H1 (cell line): Measurements from ENCODE around the gene PHACTR1. TPM values are rescaled to one million over a fixed set of nuclear protein-coding genes. Genes with fewer than 3 reads are reported as not detected.

Source experiments
- CTCF ChIA-PET: fragments of 300-600 bp; sonication (Branson Sonifier 250); formaldehyde crosslinking; loops from one replicate; lab custom pipeline; 2021; ENCODE audit not compliant: partially characterized antibody; lab: Charles Lee
- POLR2A ChIA-PET: fragments of 300-600 bp; sonication (Branson Sonifier 250); formaldehyde crosslinking; loops from one replicate; lab custom pipeline; 2021; ENCODE audit warnings: inconsistent platforms; ENCODE audit not compliant: partially characterized antibody; lab: Charles Lee
- DNase-seq, 2 experiments: peaks; one replicate each; pipeline versions ENCODE4 v3.0.0 to v3.0.0-alpha.2; 2010 to 2022; ENCODE audit warnings: low spot score in 2 of 2, low read depth in 1 of 2, mixed read lengths in 1 of 2
- FAIRE-seq: peaks from 2 replicates; lab custom pipeline; 2011; peaks lifted over from hg19 to GRCh38; lab: Jason Lieb, UNC
- H2AFZ ChIP-seq: 2 replicates; pipeline ENCODE4 v1.8.1; 2012; ENCODE audit warnings: low read length, inconsistent platforms
- H2AK5ac ChIP-seq: 2 replicates; pipeline ENCODE4 v1.6.1; 2013; ENCODE audit warnings: low read depth, low read length
- H2BK120ac ChIP-seq: replicated peaks from 2 replicates; pipeline ENCODE3; 2013; ENCODE audit warnings: low read depth, low read length, inconsistent platforms
- H2BK12ac ChIP-seq: 2 replicates; pipeline ENCODE4 v1.6.1; 2013; ENCODE audit warnings: low read depth, low read length
- H2BK15ac ChIP-seq: 2 replicates; pipeline ENCODE4 v1.6.1; 2013; ENCODE audit warnings: low read length
- H2BK20ac ChIP-seq: 2 replicates; pipeline ENCODE4 v1.6.1; 2013; ENCODE audit warnings: low read length
- H2BK5ac ChIP-seq: 2 replicates; pipeline ENCODE4 v1.6.1; 2013; ENCODE audit warnings: low read depth, low read length
- H3K14ac ChIP-seq: 2 replicates; pipeline ENCODE4 v1.6.1; 2013; ENCODE audit warnings: inconsistent platforms; ENCODE audit not compliant: insufficient read length
- H3K18ac ChIP-seq: 2 replicates; pipeline ENCODE4 v1.6.1; 2013; ENCODE audit warnings: low read length; ENCODE audit errors: extremely low read depth
- H3K23ac ChIP-seq: 2 replicates; pipeline ENCODE4 v1.6.1; 2013; ENCODE audit warnings: inconsistent platforms; ENCODE audit not compliant: insufficient read length
- H3K23me2 ChIP-seq: 2 replicates; pipeline ENCODE4 v1.6.1; 2013; ENCODE audit warnings: low read depth, low read length
- H3K27ac ChIP-seq: 2 replicates; pipeline ENCODE4 v1.6.1; 2011; ENCODE audit warnings: low read depth, low read length, inconsistent platforms
- H3K27me3 ChIP-seq, 4 experiments: replicated peaks in 1 of 4; 1 replicate in 1 of 4; 2 replicates in 3 of 4; pipeline versions ENCODE4 v1.6.1 to v1.8.1; 2011 to 2013; ENCODE audit warnings: low read length in 3 of 4, mild to moderate bottlenecking in 3 of 4, inconsistent platforms in 2 of 4, mixed read lengths in 2 of 4, moderate library complexity in 1 of 4; ENCODE audit not compliant: control insufficient read depth in 3 of 4, insufficient read depth in 3 of 4; ENCODE audit errors: extremely low read depth in 1 of 4
- H3K36me3 ChIP-seq, 4 experiments: 2 replicates each; pipeline versions ENCODE4 v1.6.1 to v1.8.1; 2011 to 2013; ENCODE audit warnings: mild to moderate bottlenecking in 4 of 4, low read length in 3 of 4, moderate library complexity in 2 of 4, control low read depth in 1 of 4, inconsistent platforms in 1 of 4; ENCODE audit not compliant: insufficient read depth in 4 of 4, control insufficient read depth in 2 of 4
- H3K4ac ChIP-seq: replicated peaks from 2 replicates; pipeline ENCODE3; 2013; ENCODE audit warnings: low read length, low read depth, mixed read lengths, inconsistent platforms; ENCODE audit not compliant: insufficient read length
- H3K4me1 ChIP-seq, 4 experiments: replicated peaks in 1 of 4; 1 replicate in 1 of 4; 2 replicates in 3 of 4; pipeline versions ENCODE4 v1.6.1 to v1.8.1; 2011 to 2013; ENCODE audit warnings: low read length in 3 of 4, inconsistent platforms in 2 of 4, mixed read lengths in 1 of 4; ENCODE audit not compliant: insufficient read depth in 4 of 4, control insufficient read depth in 3 of 4
- H3K4me2 ChIP-seq, 2 experiments: 2 replicates each; pipeline versions ENCODE4 v1.6.1 to v1.8.1; 2011 to 2013; ENCODE audit warnings: low read depth in 2 of 2, low read length in 2 of 2, control low read depth in 1 of 2, inconsistent platforms in 1 of 2, mild to moderate bottlenecking in 1 of 2; ENCODE audit not compliant: insufficient read depth in 1 of 2
- H3K4me3 ChIP-seq, 4 experiments: fragments of 200-600, 300-600 bp in 1 of 4; sonication (generic), shearing (Covaris generic), sonication (Bioruptor Twin) in 1 of 4; 2 replicates each; pipeline versions ENCODE4 v1.5.1 to v1.8.1; 2011 to 2016; ENCODE audit warnings: low read length in 4 of 4, low read depth in 3 of 4, control low read depth in 2 of 4, inconsistent platforms in 2 of 4, mild to moderate bottlenecking in 2 of 4, mixed read lengths in 1 of 4, moderate library complexity in 1 of 4; ENCODE audit not compliant: insufficient read depth in 2 of 4; ENCODE audit errors: extremely low read depth in 1 of 4
- H3K56ac ChIP-seq: replicated peaks from 2 replicates; pipeline ENCODE3; 2013; ENCODE audit warnings: low read depth, mild to moderate bottlenecking, mixed read lengths, low read length, inconsistent platforms; ENCODE audit not compliant: insufficient read length
- H3K79me1 ChIP-seq: 2 replicates; pipeline ENCODE4 v1.6.1; 2013; ENCODE audit warnings: low read depth, low read length, control low read depth
- H3K79me2 ChIP-seq, 2 experiments: 2 replicates each; pipeline versions ENCODE4 v1.6.1 to v1.8.1; 2012 to 2013; ENCODE audit warnings: low read length in 2 of 2, mild to moderate bottlenecking in 2 of 2, inconsistent platforms in 1 of 2; ENCODE audit not compliant: insufficient read depth in 2 of 2, control insufficient read depth in 1 of 2
- H3K9ac ChIP-seq, 4 experiments: replicated peaks in 1 of 4; 1 replicate in 1 of 4; 2 replicates in 3 of 4; pipeline versions ENCODE4 v1.6.1 to v1.8.1; 2011 to 2013; ENCODE audit warnings: low read depth in 3 of 4, low read length in 3 of 4, control low read depth in 2 of 4, mild to moderate bottlenecking in 2 of 4, moderate library complexity in 2 of 4, inconsistent platforms in 1 of 4; ENCODE audit errors: extremely low read depth in 1 of 4
- H3K9me3 ChIP-seq, 2 experiments: 2 replicates each; pipeline versions ENCODE4 v1.6.1 to v1.8.1; 2012 to 2013; ENCODE audit warnings: mild to moderate bottlenecking in 2 of 2, moderate library complexity in 2 of 2, control low read depth in 1 of 2, inconsistent platforms in 1 of 2, low read depth in 1 of 2, low read length in 1 of 2, mixed read lengths in 1 of 2; ENCODE audit not compliant: insufficient read depth in 2 of 2
- H4K20me1 ChIP-seq, 2 experiments: replicated peaks in 1 of 2; 2 replicates each; pipeline versions ENCODE3 to v1.8.1; 2011 to 2013; ENCODE audit warnings: inconsistent platforms in 2 of 2, low read length in 2 of 2, mild to moderate bottlenecking in 1 of 2; ENCODE audit not compliant: insufficient read depth in 2 of 2, control insufficient read depth in 1 of 2
- H4K5ac ChIP-seq: 2 replicates; pipeline ENCODE4 v1.6.1; 2013; ENCODE audit warnings: low read length, low read depth, mixed read lengths, inconsistent platforms; ENCODE audit not compliant: insufficient read length
- H4K8ac ChIP-seq: 2 replicates; pipeline ENCODE4 v1.8.0; 2013; ENCODE audit warnings: mild to moderate bottlenecking, moderate library complexity, low read length, inconsistent platforms; ENCODE audit not compliant: insufficient read depth; ENCODE audit errors: extremely low read depth
- H4K91ac ChIP-seq: replicated peaks from 2 replicates; pipeline ENCODE3; 2013; ENCODE audit warnings: low read length, mixed read lengths, inconsistent platforms; ENCODE audit not compliant: insufficient read length
- JUN ChIP-seq: IDR thresholded peaks from 2 replicates; pipeline ENCODE4 v1.6.1; 2011; ENCODE audit warnings: low read depth, mild to moderate bottlenecking, improper control_type of control experiment, low read length
- MAFK ChIP-seq: IDR thresholded peaks from 2 replicates; pipeline ENCODE4 v1.6.1; 2012; ENCODE audit warnings: low read depth, mild to moderate bottlenecking, improper control_type of control experiment, low read length
- NRF1 ChIP-seq: IDR thresholded peaks from 2 replicates; pipeline ENCODE4 v1.6.1; 2011; ENCODE audit warnings: mild to moderate bottlenecking, low read depth, low read length, improper control_type of control experiment
- RFX5 ChIP-seq: IDR thresholded peaks from 2 replicates; pipeline ENCODE4 v1.6.1; 2011; ENCODE audit warnings: low read depth, low read length, improper control_type of control experiment, borderline replicate concordance
- RXRA ChIP-seq: IDR thresholded peaks from 2 replicates; pipeline ENCODE4 v1.6.1; 2011; ENCODE audit warnings: low read depth, mild to moderate bottlenecking, low read length, moderate library complexity; ENCODE audit not compliant: insufficient read depth
- SIRT6 ChIP-seq: IDR thresholded peaks from one replicate; pipeline ENCODE4 v1.7.1; 2012; ENCODE audit warnings: low read length, inconsistent platforms
- SRF ChIP-seq: IDR thresholded peaks from 2 replicates; pipeline ENCODE4 v1.6.1; 2011; ENCODE audit warnings: mild to moderate bottlenecking, low read depth, low read length, moderate library complexity
- WGBS, 2 experiments: shearing (Covaris generic) in 1 of 2; methylation state at CpG; one replicate each; pipeline versions ENCODE4 v1.1.6 to v1.1.7; 2013 to 2015; ENCODE audit warnings: low lambda C conversion rate in 2 of 2, mixed read lengths in 2 of 2, inconsistent platforms in 1 of 2, low coverage in 1 of 2, missing lambda C conversion rate in 1 of 2; ENCODE audit not compliant: insufficient replicate concordance in 2 of 2, insufficient coverage in 1 of 2, insufficient read length in 1 of 2; ENCODE audit errors: extremely low coverage in 1 of 2, missing lambda C conversion rate in 1 of 2; 5-methylcytosine and 5-hydroxymethylcytosine counted together
- polyA plus RNA-seq, 7 experiments: library from polyadenylated mRNA; depleted of rRNA in 3 of 7; stranded (reverse) in 5 of 7; unstranded in 2 of 7; fragments of >200 nt in 5 of 7; fragments of 200-250 nt in 2 of 7; gene quantifications; 1 replicate in 5 of 7; 2 replicates in 1 of 7; 4 replicates in 1 of 7; pipeline versions ENCODE4 v1.2.1 to v1.2.3, GENCODE V29; 2011 to 2013; ENCODE audit warnings: missing spikeins in 2 of 7, mixed read lengths in 2 of 7
- total RNA-seq: library from RNA; stranded (reverse); fragmentation: NEBNext Ultra II Directional; extraction: Animal tissue kit (Norgen Biotek cat#: 25700); gene quantifications from 2 replicates; pipeline ENCODE4 v1.2.1, GENCODE V29; 2021

The PHACTR1 gene
- total and polyA plus RNA-seq, 2 of the 8 experiments (the other 6 are each of a cell fraction or from before 2014, with no cell fraction given), result 3.9 to 17.1 TPM

GRCh38 chr6:13286181-13286580 lies 569.6 kb downstream of the PHACTR1 start:
- no peak for DNase-seq
- CTCF ChIA-PET, result interaction anchor here (1.3 kb wide), 1 partner anchor 91 kb away, joined by 4 read pairs; no protein-coding TSS in a partner anchor
- H3K9ac ChIP-seq, result no peak overlapping the region
- no peak overlapping the region for H3K14ac ChIP-seq
- no peaks in the 10 kb centered on the region for H3K79me2 ChIP-seq
- H3K9me3 ChIP-seq, result peaks cover 14 to 17% of the 10 kb centered on the region in 2 experiments; a peak in 3 of 4 replicates
- POLR2A ChIA-PET, result interaction anchor here (0.9 to 2.0 kb wide), 3 partner anchors 10 to 105 kb away, joined by 3 to 6 read pairs (median 4); no protein-coding TSS in a partner anchor
- no peak overlapping the region for H3K4me3 ChIP-seq
- H3K4me1 ChIP-seq, result peaks cover 0 to 5% (median 4%) of the 10 kb centered on the region in 4 experiments; a peak in 2 of 7 replicates
- H3K4me2 ChIP-seq, result no peak overlapping the region
- no peak overlapping the region for H4K8ac ChIP-seq
- no peak overlapping the region for H3K4ac ChIP-seq
- H3K56ac ChIP-seq, result no peak overlapping the region
- H2AK5ac ChIP-seq, result no peak overlapping the region
- H4K5ac ChIP-seq, result no peak overlapping the region
- H3K23ac ChIP-seq, result no peak overlapping the region
- no peak for FAIRE-seq
- H3K79me1 ChIP-seq, result no peaks in the 10 kb centered on the region
- H2BK5ac ChIP-seq, result no peak overlapping the region
- 88% methylated on average over 4 of the region's 4 CpGs; no CpG with 5 or more reads in 1 of the 2 experiments for WGBS, 2 experiments
- no peak overlapping the region for H3K27ac ChIP-seq
- H2BK120ac ChIP-seq, result no peak overlapping the region
- H4K91ac ChIP-seq, result no peak overlapping the region
- H3K23me2 ChIP-seq, result no peaks in the 10 kb centered on the region
- no peak overlapping the region for H3K18ac ChIP-seq
- H3K27me3 ChIP-seq, result no peaks in the 10 kb centered on the region
- peaks cover 0 to 2% of the 10 kb centered on the region in 2 experiments for H4K20me1 ChIP-seq
- H2BK15ac ChIP-seq, result no peak overlapping the region
- no peak overlapping the region for H2BK12ac ChIP-seq
- peaks cover 0 to 48% (median 13%) of the 10 kb centered on the region in 4 experiments; a peak in 2 of 8 replicates for H3K36me3 ChIP-seq
- TF ChIP-seq RXRA (no peak), RFX5 (no peak), NRF1 (no peak), JUN (no peak), SRF (no peak), SIRT6 (no peak), MAFK (no peak)
- no peak overlapping the region for H2AFZ ChIP-seq
- H2BK20ac ChIP-seq, result no peak overlapping the region
